HL-60 (cell line): Measurements from ENCODE around the gene CHN2.
"Not testable (repeated sequence)": the region's sequence is repeated elsewhere in the genome, so short reads cannot be mapped to it uniquely, and the experiment has no call there.

ENCODE experiments used
- DNase-seq, 2 experiments: peaks; one replicate each; pipeline ENCODE4 v3.0.0-alpha.2; 2010 to 2020; ENCODE audit warnings: low read depth in 1 of 2, low spot score in 1 of 2
- H3K27ac ChIP-seq: fragments of 250-450 bp; sonication (Bioruptor Pico); replicated peaks from 2 replicates; pipeline ENCODE4 v1.5.1; 2020; ENCODE audit warnings: mild to moderate bottlenecking, moderate library complexity
- H3K27me3 ChIP-seq: fragments of 250-450 bp; sonication (Bioruptor Pico); 2 replicates; pipeline ENCODE4 v1.5.1; 2021; ENCODE audit warnings: mild to moderate bottlenecking, moderate library complexity; ENCODE audit not compliant: insufficient read depth, poor library complexity, severe bottlenecking
- H3K4me3 ChIP-seq: replicated peaks from 2 replicates; pipeline ENCODE4 v1.5.1; 2011; ENCODE audit warnings: mild to moderate bottlenecking, control low read depth, low read length; ENCODE audit not compliant: insufficient read depth
- GABPA ChIP-seq: IDR thresholded peaks from 2 replicates; pipeline ENCODE4 v1.6.1; 2012; ENCODE audit warnings: low read depth
- POLR2AphosphoS5 ChIP-seq: IDR thresholded peaks from 2 replicates; pipeline ENCODE4 v1.6.1; 2012; ENCODE audit warnings: low read depth
- SPI1 ChIP-seq: IDR thresholded peaks from 2 replicates; pipeline ENCODE4 v1.6.1; 2012; ENCODE audit warnings: low read depth, mild to moderate bottlenecking, borderline replicate concordance
- TF ChIP-seq, protein P1 (sequence below): IDR thresholded peaks from one replicate; pipeline ENCODE4 v1.5.1; 2011; ENCODE audit warnings: low read length, control low read depth, inconsistent platforms; ENCODE audit not compliant: insufficient read depth
- TF ChIP-seq, protein P2 (sequence below): IDR thresholded peaks from 2 replicates; pipeline ENCODE4 v1.6.1; 2012; ENCODE audit warnings: low read depth; ENCODE audit not compliant: insufficient replicate concordance

Gene CHN2

DNA sequence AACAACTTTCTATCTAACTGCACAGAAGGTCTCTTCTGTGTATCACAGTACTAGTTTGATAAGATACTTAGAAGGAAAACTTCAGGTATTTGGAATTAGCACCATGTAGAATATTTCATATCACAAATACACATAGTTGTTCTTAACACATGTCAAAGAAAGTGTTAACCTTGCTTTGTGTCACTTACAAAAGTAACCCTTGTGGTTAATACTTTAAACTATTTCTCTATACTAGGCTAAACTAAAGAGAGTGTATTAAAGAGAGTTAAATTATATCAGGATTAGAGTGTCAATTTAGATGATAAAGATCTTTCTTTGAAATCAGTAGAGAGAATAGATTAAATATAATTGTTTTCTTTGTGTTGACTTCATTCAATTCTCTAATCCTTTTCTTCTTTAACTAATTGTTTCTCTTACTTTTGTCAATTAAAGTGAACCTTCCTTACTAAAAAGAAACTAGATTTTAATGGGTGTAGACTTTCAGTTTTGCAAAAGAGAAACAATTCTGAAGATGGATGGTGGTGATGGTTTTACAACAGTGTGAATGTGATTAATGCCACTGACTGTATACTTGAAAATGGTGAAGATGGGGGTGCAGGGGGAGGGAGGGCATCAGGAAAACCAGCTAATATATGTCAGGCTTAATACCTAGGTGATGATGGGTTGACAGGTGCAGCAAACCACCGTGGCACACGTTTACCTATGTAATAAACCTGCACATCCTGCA is 67.8 kb downstream of the CHN2 start:
- TF ChIP-seq POLR2AphosphoS5, result no peak
- TF ChIP-seq, protein P1, sequence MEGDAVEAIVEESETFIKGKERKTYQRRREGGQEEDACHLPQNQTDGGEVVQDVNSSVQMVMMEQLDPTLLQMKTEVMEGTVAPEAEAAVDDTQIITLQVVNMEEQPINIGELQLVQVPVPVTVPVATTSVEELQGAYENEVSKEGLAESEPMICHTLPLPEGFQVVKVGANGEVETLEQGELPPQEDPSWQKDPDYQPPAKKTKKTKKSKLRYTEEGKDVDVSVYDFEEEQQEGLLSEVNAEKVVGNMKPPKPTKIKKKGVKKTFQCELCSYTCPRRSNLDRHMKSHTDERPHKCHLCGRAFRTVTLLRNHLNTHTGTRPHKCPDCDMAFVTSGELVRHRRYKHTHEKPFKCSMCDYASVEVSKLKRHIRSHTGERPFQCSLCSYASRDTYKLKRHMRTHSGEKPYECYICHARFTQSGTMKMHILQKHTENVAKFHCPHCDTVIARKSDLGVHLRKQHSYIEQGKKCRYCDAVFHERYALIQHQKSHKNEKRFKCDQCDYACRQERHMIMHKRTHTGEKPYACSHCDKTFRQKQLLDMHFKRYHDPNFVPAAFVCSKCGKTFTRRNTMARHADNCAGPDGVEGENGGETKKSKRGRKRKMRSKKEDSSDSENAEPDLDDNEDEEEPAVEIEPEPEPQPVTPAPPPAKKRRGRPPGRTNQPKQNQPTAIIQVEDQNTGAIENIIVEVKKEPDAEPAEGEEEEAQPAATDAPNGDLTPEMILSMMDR, result no peak
- TF ChIP-seq, protein P2, sequence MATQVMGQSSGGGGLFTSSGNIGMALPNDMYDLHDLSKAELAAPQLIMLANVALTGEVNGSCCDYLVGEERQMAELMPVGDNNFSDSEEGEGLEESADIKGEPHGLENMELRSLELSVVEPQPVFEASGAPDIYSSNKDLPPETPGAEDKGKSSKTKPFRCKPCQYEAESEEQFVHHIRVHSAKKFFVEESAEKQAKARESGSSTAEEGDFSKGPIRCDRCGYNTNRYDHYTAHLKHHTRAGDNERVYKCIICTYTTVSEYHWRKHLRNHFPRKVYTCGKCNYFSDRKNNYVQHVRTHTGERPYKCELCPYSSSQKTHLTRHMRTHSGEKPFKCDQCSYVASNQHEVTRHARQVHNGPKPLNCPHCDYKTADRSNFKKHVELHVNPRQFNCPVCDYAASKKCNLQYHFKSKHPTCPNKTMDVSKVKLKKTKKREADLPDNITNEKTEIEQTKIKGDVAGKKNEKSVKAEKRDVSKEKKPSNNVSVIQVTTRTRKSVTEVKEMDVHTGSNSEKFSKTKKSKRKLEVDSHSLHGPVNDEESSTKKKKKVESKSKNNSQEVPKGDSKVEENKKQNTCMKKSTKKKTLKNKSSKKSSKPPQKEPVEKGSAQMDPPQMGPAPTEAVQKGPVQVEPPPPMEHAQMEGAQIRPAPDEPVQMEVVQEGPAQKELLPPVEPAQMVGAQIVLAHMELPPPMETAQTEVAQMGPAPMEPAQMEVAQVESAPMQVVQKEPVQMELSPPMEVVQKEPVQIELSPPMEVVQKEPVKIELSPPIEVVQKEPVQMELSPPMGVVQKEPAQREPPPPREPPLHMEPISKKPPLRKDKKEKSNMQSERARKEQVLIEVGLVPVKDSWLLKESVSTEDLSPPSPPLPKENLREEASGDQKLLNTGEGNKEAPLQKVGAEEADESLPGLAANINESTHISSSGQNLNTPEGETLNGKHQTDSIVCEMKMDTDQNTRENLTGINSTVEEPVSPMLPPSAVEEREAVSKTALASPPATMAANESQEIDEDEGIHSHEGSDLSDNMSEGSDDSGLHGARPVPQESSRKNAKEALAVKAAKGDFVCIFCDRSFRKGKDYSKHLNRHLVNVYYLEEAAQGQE, result no peak
- TF ChIP-seq SPI1, result no peak
- TF ChIP-seq GABPA, result no peak

DNA sequence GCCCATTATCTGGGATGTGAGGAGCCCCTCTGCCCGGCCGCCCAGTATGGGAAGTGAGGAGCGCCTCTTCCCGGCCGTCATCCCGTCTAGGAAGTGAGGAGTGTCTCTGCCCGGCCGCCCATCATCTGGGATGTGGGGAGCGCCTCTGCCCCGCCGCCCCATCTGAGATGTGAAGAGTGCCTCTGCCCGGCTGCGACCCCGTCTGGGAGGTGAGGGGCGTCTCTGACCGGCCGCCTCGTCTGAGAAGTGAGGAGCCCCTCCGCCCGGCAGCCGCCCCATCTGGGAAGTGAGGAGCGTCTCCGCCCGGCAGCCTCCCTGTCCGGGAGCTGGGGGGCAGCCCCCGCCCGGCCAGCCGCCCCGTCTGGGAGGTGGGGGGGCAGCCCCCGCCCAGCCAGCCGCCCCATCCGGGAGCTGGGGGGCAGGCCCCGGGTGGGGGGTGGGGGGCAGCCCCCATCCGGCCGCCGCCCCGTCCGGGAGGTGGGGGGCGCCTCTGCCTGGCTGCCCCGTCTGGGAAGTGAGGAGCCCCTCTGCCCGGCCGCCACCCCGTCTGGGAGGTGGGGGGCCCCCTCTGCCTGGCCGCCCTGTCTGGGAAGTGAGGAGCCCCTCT is 69.1 kb downstream of the CHN2 start:
- not testable (repeated sequence) for H3K27ac ChIP-seq, H3K27me3 ChIP-seq, H3K4me3 ChIP-seq, DNase-seq

More for the DNA sequence above, 67.8 kb downstream of the CHN2 start:
- DNase-seq, result no peak
- Histone ChIP-seq H3K27me3 (no peaks in the 10 kb centered on the region), H3K27ac (no peak overlapping the region), H3K4me3 (no peak overlapping the region)

DNA sequence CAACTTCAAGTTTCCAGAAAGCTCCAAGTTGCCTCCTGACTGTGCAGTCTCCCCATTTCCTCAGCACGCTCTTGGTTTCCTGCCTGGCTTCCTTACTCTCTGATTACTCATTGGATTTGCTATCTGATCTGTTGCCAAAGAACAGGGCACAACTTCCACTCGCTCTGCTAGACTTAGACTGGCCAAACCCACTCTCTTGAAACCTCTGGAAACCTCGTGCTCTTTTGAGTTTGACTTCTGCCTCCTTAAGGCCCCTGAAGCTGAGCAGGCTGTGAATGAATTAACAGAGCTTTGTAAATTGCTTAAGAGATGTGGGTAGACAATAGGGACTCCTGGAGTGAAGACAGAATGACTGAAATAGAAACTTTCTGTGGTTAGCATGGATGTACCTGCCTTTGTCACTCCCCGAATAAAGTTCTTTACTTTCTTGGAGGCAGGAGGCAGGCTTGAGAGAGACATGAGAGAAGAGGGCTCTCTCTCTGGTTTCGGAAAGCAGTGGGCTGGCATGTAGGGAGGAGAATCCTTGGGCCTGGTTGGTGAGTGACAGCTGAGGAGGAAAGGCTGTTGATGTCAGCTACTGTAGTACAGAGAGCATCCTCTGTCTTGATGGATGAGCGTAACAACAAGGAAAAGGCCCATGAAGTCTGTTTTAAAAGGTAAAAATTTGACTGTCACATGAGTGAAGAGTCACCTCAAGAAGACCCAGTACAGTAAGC is 70.8 kb downstream of the CHN2 start:
- TF ChIP-seq, protein P2, result no peak
- TF ChIP-seq, protein P1, result no peak
- no peak for TF ChIP-seq GABPA
- no peak for TF ChIP-seq SPI1
- TF ChIP-seq POLR2AphosphoS5, result no peak
- H3K27ac ChIP-seq, result no peak overlapping the region
- no peaks in the 10 kb centered on the region for H3K27me3 ChIP-seq
- H3K4me3 ChIP-seq, result no peak overlapping the region
- DNase-seq, result no peak

DNA sequence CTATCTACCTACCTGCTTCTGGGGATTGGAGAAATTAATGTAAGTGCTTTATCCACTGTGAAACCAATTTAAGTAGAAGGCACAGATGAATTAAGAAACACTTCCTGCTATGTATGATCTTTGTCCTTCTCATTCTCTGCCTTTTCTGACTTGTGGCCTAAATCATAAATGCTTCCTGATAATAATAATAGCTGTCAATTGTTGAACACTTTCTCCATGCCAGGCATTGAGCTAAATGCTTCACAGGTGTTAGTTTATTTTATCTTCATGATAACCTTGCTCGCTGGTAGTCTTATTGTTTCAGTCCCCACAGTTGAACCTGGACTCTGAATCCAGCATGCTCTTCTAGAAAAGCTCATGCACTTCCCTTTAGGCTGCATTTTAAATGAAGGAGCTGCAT is 75.4 kb downstream of the CHN2 start:
- H3K27me3 ChIP-seq, result no peaks in the 10 kb centered on the region
- H3K27ac ChIP-seq, result no peak overlapping the region
- TF ChIP-seq SPI1 (no peak), GABPA (no peak), POLR2AphosphoS5 (no peak)
- TF ChIP-seq, protein P2, result no peak
- TF ChIP-seq, protein P1, result no peak
- no peak overlapping the region for H3K4me3 ChIP-seq
- DNase-seq, result no peak
